BJ (cell line): Measurements from ENCODE around the gene GNG14. TPM values are rescaled to one million over a fixed set of nuclear protein-coding genes. Genes with fewer than 3 reads are reported as not detected.

Experiments used
- CTCF ChIA-PET: fragments of 350-600 bp; formaldehyde crosslinking; extraction: SDS; loops from one replicate; lab custom pipeline; 2021; ENCODE audit warnings: antibody characterized with exemption, inconsistent platforms; lab: Yijun Ruan, JAX
- POLR2A ChIA-PET: fragments of 300-600 bp; sonication (Branson Sonifier 250); formaldehyde crosslinking; extraction: SDS; loops from one replicate; lab custom pipeline; 2021; ENCODE audit warnings: antibody characterized with exemption; lab: Charles Lee
- DNase-seq: peaks from one replicate; pipeline ENCODE4 v3.0.0-alpha.2; 2011; ENCODE audit warnings: low read depth
- H3K27me3 ChIP-seq: 2 replicates; pipeline ENCODE4 v1.6.0; 2011; ENCODE audit warnings: low read length; ENCODE audit not compliant: control insufficient read depth, insufficient read depth
- H3K36me3 ChIP-seq: 2 replicates; pipeline ENCODE4 v1.5.1; 2011; ENCODE audit warnings: low read length; ENCODE audit not compliant: control insufficient read depth, insufficient read depth
- H3K4me3 ChIP-seq: 2 replicates; pipeline ENCODE4 v1.5.1; 2011; ENCODE audit warnings: low read depth, mild to moderate bottlenecking, control low read depth, low read length
- polyA plus RNA-seq: library from polyadenylated mRNA; depleted of rRNA; stranded (reverse); fragments of >200 nt; gene quantifications from 2 replicates; pipeline ENCODE4 v1.2.3, GENCODE V29; 2011
- TF ChIP-seq, protein P1 (sequence below): IDR thresholded peaks from 2 replicates; pipeline ENCODE4 v1.5.1; 2011; ENCODE audit warnings: low read depth, mild to moderate bottlenecking, control low read depth, inconsistent platforms, low read length, moderate library complexity; ENCODE audit not compliant: insufficient read depth

The GNG14 gene
- polyA plus RNA-seq, 1 experiment, result not detected

DNA sequence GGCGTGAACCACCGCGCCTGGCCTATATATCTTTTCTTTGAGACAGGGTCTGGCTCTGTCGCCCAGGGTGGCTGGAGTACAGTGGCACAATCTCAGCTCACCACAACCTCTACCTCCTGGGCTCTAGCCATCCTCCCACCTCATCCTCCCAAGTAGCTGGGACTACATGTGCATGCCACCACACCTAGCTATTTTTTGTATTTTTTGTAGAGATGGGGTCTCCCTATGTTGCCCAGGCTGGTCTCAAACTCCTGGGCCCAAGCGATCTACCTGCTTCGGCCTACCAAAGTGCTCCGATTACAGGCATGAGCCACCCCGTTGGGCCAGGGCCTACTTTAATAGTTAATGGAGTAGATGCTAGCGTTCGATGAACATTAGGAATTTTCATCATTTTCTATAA is 32.5 kb downstream of the GNG14 start:
- Histone ChIP-seq H3K27me3 (no peaks in the 10 kb centered on the region), H3K36me3 (peaks cover 17% of the 10 kb centered on the region), H3K4me3 (peak overlapping the region; percentile 67)
- no peak for DNase-seq
- ChIA-PET POLR2A (no interaction called here), CTCF (interaction anchor here (1.2 to 4.8 kb wide), 4 partner anchors 37 to 128 kb away, joined by 4 to 21 read pairs (median 13); no protein-coding TSS in a partner anchor)
- TF ChIP-seq, protein P1, sequence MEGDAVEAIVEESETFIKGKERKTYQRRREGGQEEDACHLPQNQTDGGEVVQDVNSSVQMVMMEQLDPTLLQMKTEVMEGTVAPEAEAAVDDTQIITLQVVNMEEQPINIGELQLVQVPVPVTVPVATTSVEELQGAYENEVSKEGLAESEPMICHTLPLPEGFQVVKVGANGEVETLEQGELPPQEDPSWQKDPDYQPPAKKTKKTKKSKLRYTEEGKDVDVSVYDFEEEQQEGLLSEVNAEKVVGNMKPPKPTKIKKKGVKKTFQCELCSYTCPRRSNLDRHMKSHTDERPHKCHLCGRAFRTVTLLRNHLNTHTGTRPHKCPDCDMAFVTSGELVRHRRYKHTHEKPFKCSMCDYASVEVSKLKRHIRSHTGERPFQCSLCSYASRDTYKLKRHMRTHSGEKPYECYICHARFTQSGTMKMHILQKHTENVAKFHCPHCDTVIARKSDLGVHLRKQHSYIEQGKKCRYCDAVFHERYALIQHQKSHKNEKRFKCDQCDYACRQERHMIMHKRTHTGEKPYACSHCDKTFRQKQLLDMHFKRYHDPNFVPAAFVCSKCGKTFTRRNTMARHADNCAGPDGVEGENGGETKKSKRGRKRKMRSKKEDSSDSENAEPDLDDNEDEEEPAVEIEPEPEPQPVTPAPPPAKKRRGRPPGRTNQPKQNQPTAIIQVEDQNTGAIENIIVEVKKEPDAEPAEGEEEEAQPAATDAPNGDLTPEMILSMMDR, result no peak

DNA sequence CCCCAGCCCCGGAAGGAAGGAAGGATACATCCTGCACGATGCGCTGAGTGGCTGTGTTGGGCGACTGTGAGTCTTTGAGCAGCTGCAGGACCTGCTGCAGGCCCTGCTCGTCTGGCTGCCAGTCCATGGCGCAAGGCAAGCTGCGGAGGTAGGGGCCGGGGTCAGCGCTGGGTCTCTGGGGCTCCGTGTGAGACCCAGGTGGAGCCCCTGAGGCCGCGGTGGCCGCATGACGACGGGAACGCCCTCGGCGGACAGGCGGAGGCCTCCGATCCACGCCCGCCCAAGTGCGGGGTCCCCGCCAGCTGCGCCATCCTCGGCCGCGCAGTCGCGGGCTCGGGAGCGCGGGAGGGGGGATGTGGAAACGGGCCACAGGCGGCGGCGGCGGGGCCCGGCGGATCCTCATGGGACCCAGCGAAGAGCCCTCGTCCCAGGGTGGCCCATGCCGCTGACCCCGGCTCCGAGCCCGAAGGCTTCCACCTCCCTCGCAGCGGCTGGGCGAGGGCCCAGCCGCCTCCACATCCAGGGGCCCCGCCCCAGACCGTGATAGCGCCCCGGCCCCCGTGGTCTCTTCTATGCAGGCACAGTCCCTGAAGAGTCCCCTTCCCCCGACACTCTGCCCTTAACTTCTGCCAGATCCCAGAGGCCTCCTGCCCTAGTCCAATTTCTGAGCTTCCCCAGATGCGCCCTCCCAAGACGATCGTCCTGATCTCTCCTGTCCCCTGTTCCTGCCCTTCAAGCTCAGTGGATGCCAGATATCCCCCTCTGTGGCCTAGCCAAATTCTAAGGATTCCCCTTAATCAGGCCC is 33.3 kb downstream of the GNG14 start:
- ChIA-PET POLR2A (no interaction called here), CTCF (interaction anchor here (0.6 to 4.8 kb wide), 10 partner anchors 10 to 127 kb away, joined by 3 to 21 read pairs (median 4); no protein-coding TSS in a partner anchor)
- DNase-seq, result no peak
- peaks cover 13% of the 10 kb centered on the region for H3K36me3 ChIP-seq
- TF ChIP-seq, protein P1, result no peak
- peak overlapping the region; percentile 67 for H3K4me3 ChIP-seq
- no peaks in the 10 kb centered on the region for H3K27me3 ChIP-seq

DNA sequence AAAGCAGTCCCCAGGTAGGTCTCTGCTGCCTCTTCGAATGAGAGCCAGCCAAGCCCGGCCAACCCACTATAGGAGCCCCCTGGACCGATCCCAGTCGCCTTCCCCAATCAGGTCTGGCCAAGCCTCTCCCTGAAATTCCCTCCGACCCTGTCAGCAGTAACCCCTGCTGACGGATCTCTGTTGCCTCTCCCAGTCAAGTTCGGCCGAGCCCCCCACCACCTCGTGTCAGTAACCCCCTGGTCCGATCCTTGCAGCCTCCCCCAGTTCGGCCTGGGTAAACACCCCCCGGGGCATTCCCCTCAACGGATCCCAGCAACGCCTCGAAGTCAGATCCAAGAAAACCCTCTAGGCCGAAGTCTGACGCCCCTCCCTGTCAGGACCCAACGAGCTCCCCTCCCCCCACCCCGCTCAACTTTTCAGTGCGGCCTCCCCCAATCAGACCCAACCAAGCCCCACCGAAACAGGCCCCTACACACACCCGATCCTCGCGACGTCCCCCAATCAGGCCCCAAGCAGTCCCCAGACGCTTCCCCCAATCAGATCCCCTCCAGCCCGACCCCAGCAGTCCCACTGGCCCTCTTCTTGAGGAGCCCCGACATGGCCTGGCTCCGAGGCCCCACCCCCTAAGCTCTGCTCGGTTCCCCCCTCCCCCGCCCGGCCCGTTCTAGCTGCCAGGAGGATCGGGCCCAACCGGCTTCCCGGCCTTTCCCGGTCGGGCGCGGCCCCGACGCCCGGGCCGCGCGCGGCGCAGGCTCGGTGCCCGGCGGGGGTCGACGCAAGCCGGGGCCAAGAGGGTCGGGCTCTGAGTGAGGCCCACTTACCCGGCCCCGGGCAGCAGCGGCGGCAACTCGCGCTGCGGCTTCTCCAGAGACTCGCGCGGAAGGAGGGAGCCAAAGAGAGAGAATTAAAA is 34.1 kb downstream of the GNG14 start:
- CTCF ChIA-PET, result interaction anchor here (0.6 to 4.8 kb wide), 12 partner anchors 11 to 126 kb away, joined by 3 to 21 read pairs (median 4); partner anchors contain the start of gene TRIR
- Histone ChIP-seq H3K4me3 (peak overlapping the region; percentile 67), H3K27me3 (no peaks in the 10 kb centered on the region), H3K36me3 (peaks cover 9% of the 10 kb centered on the region)
- POLR2A ChIA-PET, result interaction anchor here (0.7 kb wide), 1 partner anchor 1066 kb away, joined by 15 read pairs; no protein-coding TSS in a partner anchor
- TF ChIP-seq, protein P1, result no peak
- DNase-seq, result no peak

DNA sequence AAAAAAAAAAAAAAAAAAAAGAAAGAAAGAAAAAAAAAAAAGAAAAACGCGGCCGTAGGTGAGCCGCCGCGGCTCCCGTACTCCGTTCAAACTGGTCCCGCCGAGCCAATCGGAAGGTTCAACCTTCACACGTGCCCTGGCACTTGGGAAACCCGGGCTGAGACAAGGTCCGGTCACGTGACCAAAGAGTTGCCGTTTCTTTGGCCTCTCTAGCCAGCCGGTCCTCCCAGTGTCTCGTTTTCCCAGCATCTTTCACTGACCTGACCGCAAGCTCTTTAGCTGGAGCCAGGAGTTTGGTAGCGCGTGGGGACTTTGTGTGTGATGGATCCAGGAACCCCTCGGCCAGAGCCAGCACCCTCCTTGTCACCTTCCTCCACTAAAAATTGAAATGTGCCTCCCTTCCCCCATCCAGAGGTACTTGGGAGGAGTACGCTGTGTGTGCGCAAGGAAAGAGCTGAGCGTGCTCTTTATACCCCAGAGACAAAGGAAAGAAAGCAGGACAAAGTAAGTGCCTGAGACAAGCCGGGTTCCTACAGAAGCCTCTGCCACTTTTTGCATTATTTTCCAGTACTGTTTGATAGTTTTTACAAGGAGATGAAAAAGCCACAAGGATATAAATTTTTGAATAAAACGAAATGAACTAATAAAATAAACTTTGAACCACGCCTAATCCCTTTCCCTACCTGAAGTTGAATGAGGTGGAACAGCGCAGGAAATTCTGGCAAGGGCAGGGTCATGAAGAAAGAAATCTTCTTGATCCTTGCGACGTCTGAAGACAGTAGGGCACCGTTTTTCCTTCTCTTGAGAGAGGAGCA is 35.0 kb downstream of the GNG14 start:
- H3K27me3 ChIP-seq, result no peaks in the 10 kb centered on the region
- POLR2A ChIA-PET, result interaction anchor here (0.7 kb wide), 1 partner anchor 11 kb away, joined by 3 read pairs; no protein-coding TSS in a partner anchor
- H3K36me3 ChIP-seq, result peaks cover 8% of the 10 kb centered on the region
- peak overlapping the region; percentile 67 for H3K4me3 ChIP-seq
- CTCF ChIA-PET, result interaction anchor here (0.6 to 4.8 kb wide), 9 partner anchors 10 to 125 kb away, joined by 3 to 21 read pairs (median 5); partner anchors contain the start of gene TRIR
- TF ChIP-seq, protein P1, result no peak
- DNase-seq, result peak; percentile 81
